OCI-LY7 (cell line): ENCODE measurements around the gene WFDC10A.

ENCODE experiments used
- EZH2phosphoT487 ChIP-seq: fragments of 200-600 bp; sonication (generic); IDR thresholded peaks from 2 replicates; pipeline ENCODE4 v1.6.1; 2018; ENCODE audit warnings: low read depth, borderline replicate concordance, mild to moderate bottlenecking, mixed run types, antibody characterized with exemption, low read length, moderate library complexity, mixed read lengths
- TF ChIP-seq, protein P1 (sequence below): fragments of 200-600 bp; sonication (generic); conservative IDR thresholded peaks from 2 replicates; pipeline ENCODE4 v1.5.1; 2014; ENCODE audit warnings: mild to moderate bottlenecking, antibody characterized with exemption, low read length, moderate library complexity, mixed read lengths

DNA sequence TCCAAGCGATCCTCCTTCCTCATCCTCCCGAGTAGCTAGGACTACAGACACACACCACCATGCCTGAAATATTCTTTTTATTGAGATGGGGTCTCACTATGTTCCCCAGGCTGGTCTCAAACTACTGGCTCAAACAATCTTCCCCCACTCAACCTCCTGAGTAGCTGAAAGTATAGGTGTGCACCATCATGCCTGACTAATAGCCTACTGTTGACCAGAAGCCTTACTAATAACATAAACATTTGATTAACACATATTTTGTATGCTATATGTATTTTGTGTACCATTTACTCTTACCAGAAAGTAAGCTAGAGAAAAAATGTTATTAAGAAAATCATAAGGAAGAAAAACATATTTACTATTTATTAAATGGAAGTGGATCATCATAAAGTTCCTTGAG lies 11.9 kb upstream of the WFDC10A start:
- TF ChIP-seq, protein P1, sequence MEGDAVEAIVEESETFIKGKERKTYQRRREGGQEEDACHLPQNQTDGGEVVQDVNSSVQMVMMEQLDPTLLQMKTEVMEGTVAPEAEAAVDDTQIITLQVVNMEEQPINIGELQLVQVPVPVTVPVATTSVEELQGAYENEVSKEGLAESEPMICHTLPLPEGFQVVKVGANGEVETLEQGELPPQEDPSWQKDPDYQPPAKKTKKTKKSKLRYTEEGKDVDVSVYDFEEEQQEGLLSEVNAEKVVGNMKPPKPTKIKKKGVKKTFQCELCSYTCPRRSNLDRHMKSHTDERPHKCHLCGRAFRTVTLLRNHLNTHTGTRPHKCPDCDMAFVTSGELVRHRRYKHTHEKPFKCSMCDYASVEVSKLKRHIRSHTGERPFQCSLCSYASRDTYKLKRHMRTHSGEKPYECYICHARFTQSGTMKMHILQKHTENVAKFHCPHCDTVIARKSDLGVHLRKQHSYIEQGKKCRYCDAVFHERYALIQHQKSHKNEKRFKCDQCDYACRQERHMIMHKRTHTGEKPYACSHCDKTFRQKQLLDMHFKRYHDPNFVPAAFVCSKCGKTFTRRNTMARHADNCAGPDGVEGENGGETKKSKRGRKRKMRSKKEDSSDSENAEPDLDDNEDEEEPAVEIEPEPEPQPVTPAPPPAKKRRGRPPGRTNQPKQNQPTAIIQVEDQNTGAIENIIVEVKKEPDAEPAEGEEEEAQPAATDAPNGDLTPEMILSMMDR: no peak
- TF ChIP-seq EZH2phosphoT487: no peak
